Osteoblast (primary cell): ENCODE data around the gene CUX1. TPM values are rescaled to one million over a fixed set of nuclear protein-coding genes. Genes with fewer than 3 reads are reported as not detected.
"Not testable (repeated sequence)": the region's sequence is repeated elsewhere in the genome, so short reads cannot be mapped to it uniquely, and the experiment has no call there.

Source experiments
- DNase-seq: peaks from one replicate; pipeline ENCODE4 v3.0.0; 2011; ENCODE audit warnings: low spot score, mixed read lengths; ENCODE audit not compliant: insufficient read length; ENCODE audit errors: missing footprints
- H2AFZ ChIP-seq: 2 replicates; pipeline ENCODE4 v1.6.0; 2011; ENCODE audit warnings: mild to moderate bottlenecking, low read length
- H3K27ac ChIP-seq: 2 replicates; pipeline ENCODE4 v1.5.1; 2011; ENCODE audit warnings: mild to moderate bottlenecking, low read depth, low read length, moderate library complexity
- H3K27me3 ChIP-seq: 2 replicates; pipeline ENCODE4 v1.6.0; 2012; ENCODE audit warnings: mild to moderate bottlenecking, control low read depth, inconsistent platforms, low read length, moderate library complexity; ENCODE audit not compliant: insufficient read depth
- H3K36me3 ChIP-seq: 2 replicates; pipeline ENCODE4 v1.5.1; 2011; ENCODE audit warnings: mild to moderate bottlenecking, low read length, control low read depth, moderate library complexity; ENCODE audit not compliant: insufficient read depth
- H3K4me1 ChIP-seq: 2 replicates; pipeline ENCODE4 v1.5.1; 2011; ENCODE audit warnings: mild to moderate bottlenecking, low read length, control low read depth, moderate library complexity; ENCODE audit not compliant: insufficient read depth
- H3K4me2 ChIP-seq: 2 replicates; pipeline ENCODE4 v1.6.0; 2011; ENCODE audit warnings: mild to moderate bottlenecking, low read length; ENCODE audit not compliant: insufficient read depth
- H3K4me3 ChIP-seq: fragments of 200-600 bp; sonication (generic); 3 replicates; pipeline ENCODE4 v1.5.1; 2012; ENCODE audit warnings: mild to moderate bottlenecking, low read length, inconsistent platforms; ENCODE audit not compliant: insufficient read depth
- H3K79me2 ChIP-seq: 2 replicates; pipeline ENCODE4 v1.6.0; 2012; ENCODE audit warnings: mild to moderate bottlenecking, low read length, control low read depth, inconsistent platforms; ENCODE audit not compliant: insufficient read depth
- H3K9me3 ChIP-seq: 2 replicates; pipeline ENCODE4 v1.5.1; 2011; ENCODE audit warnings: low read depth, low read length, control low read depth
- H4K20me1 ChIP-seq: 2 replicates; pipeline ENCODE4 v1.6.0; 2012; ENCODE audit warnings: mild to moderate bottlenecking, low read length, control low read depth; ENCODE audit not compliant: insufficient read depth
- CTCF ChIP-seq: IDR thresholded peaks from 2 replicates; pipeline ENCODE4 v1.5.1; 2011; ENCODE audit warnings: mild to moderate bottlenecking, low read depth, low read length, moderate library complexity; ENCODE audit errors: extremely low read depth
- small RNA-seq: library from RNA; depleted of rRNA; stranded (forward); fragments of <200 nt; gene quantifications from one replicate; pipeline ENCODE3, GENCODE V24; 2012
- total RNA-seq: library from RNA; depleted of rRNA; stranded (reverse); fragments of >200 nt; gene quantifications from 2 replicates; pipeline ENCODE4 v1.2.3, GENCODE V29; 2012

CUX1 gene
- total RNA-seq, 1 donor, result 41.6 TPM

GRCh38 chr7:102326157-102326889, 508.9 kb downstream of the CUX1 start:
- Histone ChIP-seq H3K4me3 (no peak overlapping the region), H3K36me3 (no peaks in the 10 kb centered on the region), H3K27ac (no peak overlapping the region), H4K20me1 (no peaks in the 10 kb centered on the region), H3K4me2 (no peak overlapping the region), H3K27me3 (peaks cover 17% of the 10 kb centered on the region), H2AFZ (no peak overlapping the region), H3K79me2 (no peaks in the 10 kb centered on the region), H3K4me1 (no peaks in the 10 kb centered on the region), H3K9me3 (no peaks in the 10 kb centered on the region)
- no peak for TF ChIP-seq CTCF
- DNase-seq, result no peak

GRCh38 chr7:102327183-102327582, 509.8 kb downstream of the CUX1 start:
- not testable (repeated sequence) for H3K9me3 ChIP-seq, H2AFZ ChIP-seq, H3K4me2 ChIP-seq, DNase-seq, H3K79me2 ChIP-seq, H3K36me3 ChIP-seq, H3K27ac ChIP-seq, H4K20me1 ChIP-seq, H3K4me1 ChIP-seq, H3K4me3 ChIP-seq
- peaks cover 22% of the 10 kb centered on the region for H3K27me3 ChIP-seq

- DNase-seq, H3K9me3 ChIP-seq, H2AFZ ChIP-seq, H3K36me3 ChIP-seq, H3K27ac ChIP-seq, H3K4me3 ChIP-seq, H3K79me2 ChIP-seq, H3K4me1 ChIP-seq, H4K20me1 ChIP-seq, H3K4me2 ChIP-seq: not testable (repeated sequence)
- H3K27me3 ChIP-seq, result peaks cover 22% of the 10 kb centered on the region
Measured at GRCh38 chr7:102328863-102329262, 511.4 kb downstream of the CUX1 start.

GRCh38 chr7:102329366-102329765, 511.9 kb downstream of the CUX1 start:
- peaks cover 22% of the 10 kb centered on the region for H3K27me3 ChIP-seq
- not testable (repeated sequence) for H3K4me2 ChIP-seq, H3K4me3 ChIP-seq, H3K36me3 ChIP-seq, H4K20me1 ChIP-seq, H3K9me3 ChIP-seq, DNase-seq, H2AFZ ChIP-seq, H3K4me1 ChIP-seq, H3K79me2 ChIP-seq, H3K27ac ChIP-seq

- not testable (repeated sequence) for DNase-seq
Measured at GRCh38 chr7:102330666-102331460, 513.4 kb downstream of the CUX1 start.

More at GRCh38 chr7:102330666-102331460, 513.4 kb downstream of the CUX1 start:
- H4K20me1 ChIP-seq, H3K9me3 ChIP-seq, H3K27ac ChIP-seq, H3K4me2 ChIP-seq, H3K79me2 ChIP-seq, H2AFZ ChIP-seq, H3K4me3 ChIP-seq, H3K36me3 ChIP-seq, H3K4me1 ChIP-seq: not testable (repeated sequence)
- H3K27me3 ChIP-seq, result peaks cover 22% of the 10 kb centered on the region

Small RNAs within 50 kb of the gene (small RNA-seq; reads per million reads assigned to genes)
- not detected for gene AC005086.2
- not detected for gene AC005086.3
- not detected for gene AC005086.4
- not detected for gene AC005088.1
- gene MIR4285, result not detected
- gene RF00554, result not detected

Other genes with a start within 250 kb of the CUX1 start
- not detected in 2 replicates for gene MYL10, start 188.3 kb upstream of the CUX1 start, total RNA-seq